Mesothelial cell of epicardium (in vitro differentiated cells): Measurements from ENCODE around the gene PNLIPRP1. TPM values are rescaled to one million over a fixed set of nuclear protein-coding genes. Genes with fewer than 3 reads are reported as not detected.

ENCODE experiments used
- DNase-seq, 2 experiments: peaks; one replicate each; pipeline ENCODE4 v3.0.0; 2021; ENCODE audit warnings: low spot score in 2 of 2; ENCODE audit not compliant: unreplicated experiment in 2 of 2
- H3K27ac Mint-ChIP-seq: 2 replicates; pipeline ENCODE4 v1.8.0; 2021; ENCODE audit warnings: mixed read lengths
- H3K27me3 Mint-ChIP-seq: 2 replicates; pipeline ENCODE4 v1.8.0; 2021; ENCODE audit warnings: low read depth, mixed read lengths
- H3K36me3 Mint-ChIP-seq: 2 replicates; pipeline ENCODE4 v1.8.0; 2021; ENCODE audit warnings: mixed read lengths
- H3K4me1 Mint-ChIP-seq: 2 replicates; pipeline ENCODE4 v1.8.0; 2021; ENCODE audit warnings: mixed read lengths
- H3K4me3 Mint-ChIP-seq: 2 replicates; pipeline ENCODE4 v1.8.0; 2021; ENCODE audit warnings: mild to moderate bottlenecking, moderate library complexity, mixed read lengths
- H3K9me3 Mint-ChIP-seq: 2 replicates; pipeline ENCODE4 v1.8.0; 2021; ENCODE audit warnings: mixed read lengths
- CTCF ChIP-seq: fragments of 200-600 bp; sonication (generic); IDR thresholded peaks from one replicate; pipeline ENCODE4 v1.5.0; 2021; ENCODE audit warnings: antibody characterized with exemption; ENCODE audit not compliant: unreplicated experiment
- total RNA-seq: library from RNA; stranded (reverse); gene quantifications from 3 replicates; pipeline ENCODE4 v1.2.1, GENCODE V29; 2021

The PNLIPRP1 gene
- total RNA-seq, 1 donor from 2014 or later: not detected

- TF ChIP-seq CTCF: no peak
- no peaks in the 10 kb centered on the region for H3K4me1 Mint-ChIP-seq
- no peaks in the 10 kb centered on the region for H3K36me3 Mint-ChIP-seq
- H3K27me3 Mint-ChIP-seq: peaks cover 12% of the 10 kb centered on the region
- no peak overlapping the region for H3K27ac Mint-ChIP-seq
- no peaks in the 10 kb centered on the region for H3K9me3 Mint-ChIP-seq
- DNase-seq: no peak
- H3K4me3 Mint-ChIP-seq: peak overlapping the region; percentile 67
Measured at GRCh38 chr10:116608686-116609594, 18.2 kb downstream of the PNLIPRP1 start.

GRCh38 chr10:116610443-116611152, 19.8 kb downstream of the PNLIPRP1 start:
- Mint-ChIP-seq H3K4me1 (no peaks in the 10 kb centered on the region), H3K27ac (no peak overlapping the region), H3K9me3 (no peaks in the 10 kb centered on the region), H3K4me3 (no peak overlapping the region), H3K36me3 (no peaks in the 10 kb centered on the region), H3K27me3 (peaks cover 22% of the 10 kb centered on the region)
- TF ChIP-seq CTCF: no peak
- no peak for DNase-seq

- no peaks in the 10 kb centered on the region for H3K9me3 Mint-ChIP-seq
- DNase-seq: no peak
- no peak for TF ChIP-seq CTCF
- no peak overlapping the region for H3K27ac Mint-ChIP-seq
- no peaks in the 10 kb centered on the region for H3K36me3 Mint-ChIP-seq
- H3K27me3 Mint-ChIP-seq: peaks cover 28% of the 10 kb centered on the region
- H3K4me3 Mint-ChIP-seq: no peak overlapping the region
- H3K4me1 Mint-ChIP-seq: no peaks in the 10 kb centered on the region
Measured at GRCh38 chr10:116611153-116611545, 20.4 kb downstream of the PNLIPRP1 start.

GRCh38 chr10:116612107-116612769, 21.5 kb downstream of the PNLIPRP1 start:
- Mint-ChIP-seq H3K9me3 (no peaks in the 10 kb centered on the region), H3K27ac (no peak overlapping the region), H3K4me3 (no peak overlapping the region), H3K36me3 (no peaks in the 10 kb centered on the region), H3K27me3 (peaks cover 28% of the 10 kb centered on the region), H3K4me1 (no peaks in the 10 kb centered on the region)
- DNase-seq: no peak
- TF ChIP-seq CTCF: no peak

- DNase-seq: no peak
- Mint-ChIP-seq H3K27ac (no peak overlapping the region), H3K4me3 (no peak overlapping the region), H3K27me3 (peaks cover 30% of the 10 kb centered on the region), H3K4me1 (no peaks in the 10 kb centered on the region), H3K36me3 (no peaks in the 10 kb centered on the region), H3K9me3 (no peaks in the 10 kb centered on the region)
- TF ChIP-seq CTCF: no peak
Measured at GRCh38 chr10:116613471-116613870, 22.7 kb downstream of the PNLIPRP1 start.
